ENCODE measurements around the gene RNU1-3.
"Not testable (repeated sequence)": the region's sequence is repeated elsewhere in the genome, so short reads cannot be mapped to it uniquely, and the experiment has no call there.

DNA sequence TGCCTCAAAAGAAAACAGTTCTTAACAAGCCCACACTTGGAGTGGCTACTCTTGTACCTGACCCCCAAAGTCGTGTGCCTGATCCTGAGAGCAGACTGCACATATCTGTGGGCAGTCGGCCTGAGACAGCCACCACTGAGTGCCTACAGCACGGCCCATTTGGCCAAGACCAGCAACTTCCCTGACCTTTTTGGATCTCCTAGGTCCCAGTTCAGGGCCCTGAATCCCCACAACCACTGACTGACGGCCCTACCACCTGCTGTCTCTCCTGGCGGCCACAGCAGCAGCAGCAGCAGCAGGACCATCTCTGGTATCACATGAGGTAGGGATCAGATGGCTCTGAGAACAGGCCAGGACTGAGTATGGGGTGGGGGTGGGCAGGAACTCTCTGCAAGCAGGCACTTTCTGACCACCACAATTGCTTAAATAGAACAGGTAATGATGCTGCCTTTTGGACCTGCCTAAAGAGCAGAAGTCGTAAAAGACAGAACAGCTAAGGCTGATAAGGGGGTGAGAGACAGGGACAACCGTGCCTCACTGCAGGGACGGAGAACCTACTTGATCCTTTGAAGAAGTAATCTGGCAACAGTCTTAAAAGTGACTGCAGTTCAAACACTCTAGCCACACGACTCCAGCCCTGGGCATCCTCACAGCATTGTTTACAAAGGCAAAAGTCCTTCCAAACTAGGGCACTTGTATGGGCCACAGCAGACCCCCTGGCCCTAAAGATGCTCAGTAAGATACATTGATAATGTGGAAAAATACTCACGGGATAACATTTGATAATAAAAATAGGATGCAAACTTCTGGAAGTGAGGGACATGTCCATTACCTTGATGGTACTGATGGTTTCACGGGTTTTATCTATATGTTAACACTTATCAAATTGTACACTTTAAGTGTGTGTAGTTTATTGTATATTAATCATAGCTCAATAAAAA is 27.4 kb downstream of the RNU1-3 start:
- not testable (repeated sequence) for TF ChIP-seq EZH2phosphoT487 (IDR thresholded peaks at IDR 0.05; ENCODE audit: borderline replicate concordance, low read depth, low read length)
- TF ChIP-seq, protein P1, sequence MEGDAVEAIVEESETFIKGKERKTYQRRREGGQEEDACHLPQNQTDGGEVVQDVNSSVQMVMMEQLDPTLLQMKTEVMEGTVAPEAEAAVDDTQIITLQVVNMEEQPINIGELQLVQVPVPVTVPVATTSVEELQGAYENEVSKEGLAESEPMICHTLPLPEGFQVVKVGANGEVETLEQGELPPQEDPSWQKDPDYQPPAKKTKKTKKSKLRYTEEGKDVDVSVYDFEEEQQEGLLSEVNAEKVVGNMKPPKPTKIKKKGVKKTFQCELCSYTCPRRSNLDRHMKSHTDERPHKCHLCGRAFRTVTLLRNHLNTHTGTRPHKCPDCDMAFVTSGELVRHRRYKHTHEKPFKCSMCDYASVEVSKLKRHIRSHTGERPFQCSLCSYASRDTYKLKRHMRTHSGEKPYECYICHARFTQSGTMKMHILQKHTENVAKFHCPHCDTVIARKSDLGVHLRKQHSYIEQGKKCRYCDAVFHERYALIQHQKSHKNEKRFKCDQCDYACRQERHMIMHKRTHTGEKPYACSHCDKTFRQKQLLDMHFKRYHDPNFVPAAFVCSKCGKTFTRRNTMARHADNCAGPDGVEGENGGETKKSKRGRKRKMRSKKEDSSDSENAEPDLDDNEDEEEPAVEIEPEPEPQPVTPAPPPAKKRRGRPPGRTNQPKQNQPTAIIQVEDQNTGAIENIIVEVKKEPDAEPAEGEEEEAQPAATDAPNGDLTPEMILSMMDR (conservative IDR thresholded peaks at IDR 0.05; ENCODE audit: low read length), result not testable (repeated sequence)

Measured in OCI-LY7 (cell line).